Measurements from ENCODE around the gene CREM.

The CREM gene

GRCh38 chr10:35206274-35206673 lies 79.6 kb downstream of the CREM start:
- H3K9ac ChIP-seq, result no peak overlapping the region

GRCh38 chr10:35208536-35208935 lies 81.9 kb downstream of the CREM start:
- Histone ChIP-seq H3K9me3 (ENCODE audit: control insufficient read depth, low read length) (no peaks in the 10 kb centered on the region), H3K4me2 (ENCODE audit: low read length) (no peak overlapping the region), H3K4me3 (ENCODE audit: low read depth, low read length) (no peak overlapping the region), H3K4me1 (peaks cover 4% of the 10 kb centered on the region), H2AFZ (no peak overlapping the region), H3K79me2 (no peaks in the 10 kb centered on the region), H3K36me3 (ENCODE audit: control insufficient read depth, insufficient read depth, low read length) (no peaks in the 10 kb centered on the region), H3K27me3 (ENCODE audit: control insufficient read depth, insufficient read depth, low read length) (no peaks in the 10 kb centered on the region), H3K9ac (no peak overlapping the region), H3K27ac (no peak overlapping the region)
- TF ChIP-seq CTCF (IDR thresholded peaks at IDR 0.05), result no peak

More at GRCh38 chr10:35206274-35206673, 79.6 kb downstream of the CREM start:
- Histone ChIP-seq H3K4me3 (ENCODE audit: low read depth, low read length) (no peak overlapping the region), H3K27me3 (ENCODE audit: control insufficient read depth, insufficient read depth, low read length) (no peaks in the 10 kb centered on the region), H3K36me3 (ENCODE audit: control insufficient read depth, insufficient read depth, low read length) (no peaks in the 10 kb centered on the region), H3K27ac (no peak overlapping the region), H3K4me2 (ENCODE audit: low read length) (no peak overlapping the region), H3K9me3 (ENCODE audit: control insufficient read depth, low read length) (no peaks in the 10 kb centered on the region), H2AFZ (no peak overlapping the region), H3K79me2 (no peaks in the 10 kb centered on the region), H3K4me1 (peaks cover 4% of the 10 kb centered on the region)
- no peak for TF ChIP-seq CTCF (IDR thresholded peaks at IDR 0.05)

DNA sequence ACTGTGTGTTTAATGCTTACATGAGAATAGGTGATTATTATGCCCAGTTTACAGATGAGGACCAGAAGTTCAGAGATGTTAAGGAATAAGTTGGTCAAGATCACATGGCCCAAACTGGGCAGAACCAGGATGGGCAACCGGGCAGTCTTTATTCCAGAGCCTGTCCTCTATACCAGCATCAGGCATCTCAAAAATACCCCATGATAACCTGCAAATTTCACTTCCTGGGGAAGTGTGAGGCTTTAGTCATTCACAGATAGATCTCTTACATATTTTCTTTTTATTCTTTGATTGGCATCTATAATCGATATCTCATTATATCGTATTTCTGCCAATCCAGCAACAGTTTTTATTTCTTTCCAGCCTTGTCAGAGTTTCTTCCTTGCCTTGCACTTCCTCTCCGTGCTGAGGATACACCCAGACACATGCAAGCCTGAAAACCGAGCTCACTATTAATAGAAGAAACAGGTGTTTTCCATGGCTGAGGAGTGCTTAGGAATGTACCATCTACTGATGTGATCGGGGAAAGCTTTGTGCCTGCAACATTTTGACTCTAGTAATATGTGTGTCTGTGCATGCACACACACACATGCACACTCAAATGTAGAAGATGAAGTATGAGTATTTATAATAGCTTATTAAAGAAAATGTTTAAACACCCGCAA lies 82.4 kb downstream of the CREM start:
- no peak for TF ChIP-seq CTCF (IDR thresholded peaks at IDR 0.05)
- H3K9ac ChIP-seq, result no peak overlapping the region
- H3K9me3 ChIP-seq (ENCODE audit: control insufficient read depth, low read length), result no peaks in the 10 kb centered on the region
- H3K4me3 ChIP-seq (ENCODE audit: low read depth, low read length), result no peak overlapping the region
- no peak overlapping the region for H3K4me2 ChIP-seq (ENCODE audit: low read length)
- H3K79me2 ChIP-seq, result no peaks in the 10 kb centered on the region
- H2AFZ ChIP-seq, result no peak overlapping the region
- H3K36me3 ChIP-seq (ENCODE audit: control insufficient read depth, insufficient read depth, low read length), result no peaks in the 10 kb centered on the region
- no peak overlapping the region for H3K27ac ChIP-seq
- H3K27me3 ChIP-seq (ENCODE audit: control insufficient read depth, insufficient read depth, low read length), result no peaks in the 10 kb centered on the region
- peaks cover 4% of the 10 kb centered on the region for H3K4me1 ChIP-seq

GRCh38 chr10:35210961-35211360 lies 84.3 kb downstream of the CREM start:
- Histone ChIP-seq H3K9me3 (ENCODE audit: control insufficient read depth, low read length) (no peaks in the 10 kb centered on the region), H3K36me3 (ENCODE audit: control insufficient read depth, insufficient read depth, low read length) (no peaks in the 10 kb centered on the region), H3K4me3 (ENCODE audit: low read depth, low read length) (no peak overlapping the region), H3K4me2 (ENCODE audit: low read length) (no peak overlapping the region), H3K79me2 (no peaks in the 10 kb centered on the region), H3K27me3 (ENCODE audit: control insufficient read depth, insufficient read depth, low read length) (no peaks in the 10 kb centered on the region), H2AFZ (no peak overlapping the region), H3K4me1 (no peaks in the 10 kb centered on the region), H3K27ac (peak overlapping the region; percentile 2), H3K9ac (no peak overlapping the region)
- TF ChIP-seq CTCF (IDR thresholded peaks at IDR 0.05), result no peak

- no peak overlapping the region for H3K9ac ChIP-seq
- no peak for TF ChIP-seq CTCF (IDR thresholded peaks at IDR 0.05)
- no peak overlapping the region for H3K4me2 ChIP-seq (ENCODE audit: low read length)
- H3K79me2 ChIP-seq, result no peaks in the 10 kb centered on the region
- H3K36me3 ChIP-seq (ENCODE audit: control insufficient read depth, insufficient read depth, low read length), result no peaks in the 10 kb centered on the region
- no peak overlapping the region for H2AFZ ChIP-seq
- H3K27ac ChIP-seq, result peak overlapping the region; percentile 2
- no peaks in the 10 kb centered on the region for H3K27me3 ChIP-seq (ENCODE audit: control insufficient read depth, insufficient read depth, low read length)
- no peak overlapping the region for H3K4me3 ChIP-seq (ENCODE audit: low read depth, low read length)
- H3K9me3 ChIP-seq (ENCODE audit: control insufficient read depth, low read length), result no peaks in the 10 kb centered on the region
- H3K4me1 ChIP-seq, result no peaks in the 10 kb centered on the region
These were observed 84.7 kb downstream of the CREM start for GRCh38 chr10:35211390-35211789.
